ENCODE results near the gene ZNF784.

ZNF784 gene

GRCh38 chr19:55650126-55650557 lies 25.8 kb upstream of the ZNF784 start:
- Histone ChIP-seq H2AFZ (ENCODE audit: low read depth, low read length) (no peak overlapping the region), H3K9me3 (ENCODE audit: insufficient read depth, low read length, severe bottlenecking) (no peaks in the 10 kb centered on the region), H3K79me2 (ENCODE audit: insufficient read depth, low read length) (peaks cover 37% of the 10 kb centered on the region), H3K27me3 (ENCODE audit: insufficient read depth, low read length, poor library complexity) (no peaks in the 10 kb centered on the region), H3K9ac (ENCODE audit: low read depth, low read length) (no peak overlapping the region; the same call in 1 of the 2 replicates), H3K4me1 (ENCODE audit: insufficient read depth, low read length) (peaks cover 54% of the 10 kb centered on the region), H3K27ac (ENCODE audit: low read length) (no peak overlapping the region), H3K4me2 (ENCODE audit: insufficient read depth, low read length) (no peak overlapping the region), H3K36me3 (ENCODE audit: insufficient read depth, low read length) (peaks cover 15% of the 10 kb centered on the region), H4K20me1 (ENCODE audit: insufficient read depth, low read length) (0 out of 2 replicates have a peak, but pooled peaks cover 2% of the 10 kb centered on the region), H3K4me3 (ENCODE audit: low read depth in 1 of 2, low read length in 2 of 2) (no peak overlapping the region)
- ATAC-seq (ENCODE audit: insufficient read depth, low read depth) (no peak), DNase-seq (no peak)
- TF ChIP-seq EZH2 (IDR thresholded peaks at IDR 0.05; ENCODE audit: borderline replicate concordance, low read depth, low read length, severe bottlenecking): no peak
- TF ChIP-seq, protein P1, sequence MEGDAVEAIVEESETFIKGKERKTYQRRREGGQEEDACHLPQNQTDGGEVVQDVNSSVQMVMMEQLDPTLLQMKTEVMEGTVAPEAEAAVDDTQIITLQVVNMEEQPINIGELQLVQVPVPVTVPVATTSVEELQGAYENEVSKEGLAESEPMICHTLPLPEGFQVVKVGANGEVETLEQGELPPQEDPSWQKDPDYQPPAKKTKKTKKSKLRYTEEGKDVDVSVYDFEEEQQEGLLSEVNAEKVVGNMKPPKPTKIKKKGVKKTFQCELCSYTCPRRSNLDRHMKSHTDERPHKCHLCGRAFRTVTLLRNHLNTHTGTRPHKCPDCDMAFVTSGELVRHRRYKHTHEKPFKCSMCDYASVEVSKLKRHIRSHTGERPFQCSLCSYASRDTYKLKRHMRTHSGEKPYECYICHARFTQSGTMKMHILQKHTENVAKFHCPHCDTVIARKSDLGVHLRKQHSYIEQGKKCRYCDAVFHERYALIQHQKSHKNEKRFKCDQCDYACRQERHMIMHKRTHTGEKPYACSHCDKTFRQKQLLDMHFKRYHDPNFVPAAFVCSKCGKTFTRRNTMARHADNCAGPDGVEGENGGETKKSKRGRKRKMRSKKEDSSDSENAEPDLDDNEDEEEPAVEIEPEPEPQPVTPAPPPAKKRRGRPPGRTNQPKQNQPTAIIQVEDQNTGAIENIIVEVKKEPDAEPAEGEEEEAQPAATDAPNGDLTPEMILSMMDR (IDR thresholded peaks at IDR 0.05; ENCODE audit: borderline replicate concordance, extremely low read depth, low read length, poor library complexity, severe bottlenecking): no peak

DNA sequence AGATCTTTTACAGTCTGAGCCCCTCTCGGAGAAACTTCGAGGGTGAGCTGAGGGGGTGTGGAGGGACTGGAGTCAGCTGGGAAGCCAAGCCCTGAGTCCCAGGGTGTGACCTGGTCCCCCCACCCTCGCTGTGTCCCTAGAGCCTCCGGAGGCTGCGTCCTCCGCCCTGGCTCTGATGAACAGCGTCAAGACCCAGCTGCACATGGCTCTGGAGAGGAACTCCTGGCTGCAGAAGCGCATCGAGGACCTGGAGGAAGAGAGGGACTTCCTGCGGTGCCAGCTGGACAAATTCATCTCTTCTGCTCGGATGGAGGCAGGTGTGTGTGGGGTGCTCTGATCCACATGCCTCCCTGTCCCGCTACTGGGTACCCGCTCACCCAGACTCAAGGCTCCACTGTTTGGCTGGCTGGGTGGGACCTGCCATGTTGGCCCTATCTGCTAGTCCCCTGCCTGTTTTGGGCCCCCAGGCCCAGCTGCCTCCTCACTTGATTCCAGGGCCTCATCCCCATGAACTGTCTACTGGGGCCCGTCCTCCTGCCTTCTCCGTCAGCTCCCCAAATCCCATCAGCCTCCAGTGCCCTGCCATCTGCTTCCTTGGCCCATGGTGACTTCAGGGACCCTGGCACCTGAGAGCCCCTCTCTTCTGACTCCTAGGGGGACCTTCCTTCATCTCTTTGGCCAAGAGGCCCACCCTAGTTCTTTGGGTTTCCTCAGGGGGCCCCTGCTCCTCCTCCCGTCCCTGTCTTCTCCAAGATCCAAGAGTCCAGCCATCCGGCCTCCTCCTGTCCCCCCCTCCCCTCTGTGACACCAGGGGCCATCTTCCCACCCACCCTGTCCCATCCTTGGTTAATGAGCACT lies 25.1 kb upstream of the ZNF784 start:
- H3K9me3 ChIP-seq (ENCODE audit: insufficient read depth, low read length, severe bottlenecking): no peaks in the 10 kb centered on the region
- peaks cover 6% of the 10 kb centered on the region; the same call in 1 of the 2 replicates for H4K20me1 ChIP-seq (ENCODE audit: insufficient read depth, low read length)
- peaks cover 41% of the 10 kb centered on the region for H3K79me2 ChIP-seq (ENCODE audit: insufficient read depth, low read length)
- H3K4me1 ChIP-seq (ENCODE audit: insufficient read depth, low read length): peaks cover 60% of the 10 kb centered on the region
- peak overlapping the region in 1 of 2 experiments; percentile 70; a peak in 2 of 4 replicates for H3K4me3 ChIP-seq (ENCODE audit: low read depth in 1 of 2, low read length in 2 of 2)
- H3K27ac ChIP-seq (ENCODE audit: low read length): no peak overlapping the region; the same call in 1 of the 2 replicates
- H3K36me3 ChIP-seq (ENCODE audit: insufficient read depth, low read length): peaks cover 22% of the 10 kb centered on the region
- peak overlapping the region; percentile 93 for H3K4me2 ChIP-seq (ENCODE audit: insufficient read depth, low read length)
- H3K9ac ChIP-seq (ENCODE audit: low read depth, low read length): peak overlapping the region; percentile 96
- H3K27me3 ChIP-seq (ENCODE audit: insufficient read depth, low read length, poor library complexity): no peaks in the 10 kb centered on the region
- TF ChIP-seq, protein P1 (IDR thresholded peaks at IDR 0.05; ENCODE audit: borderline replicate concordance, extremely low read depth, low read length, poor library complexity, severe bottlenecking): no peak
- TF ChIP-seq EZH2 (IDR thresholded peaks at IDR 0.05; ENCODE audit: borderline replicate concordance, low read depth, low read length, severe bottlenecking): no peak
- ATAC-seq (ENCODE audit: insufficient read depth, low read depth) (no peak), DNase-seq (no peak)
- no peak overlapping the region for H2AFZ ChIP-seq (ENCODE audit: low read depth, low read length)

GRCh38 chr19:55648585-55649267 lies 24.4 kb upstream of the ZNF784 start:
- Histone ChIP-seq H3K4me2 (ENCODE audit: insufficient read depth, low read length) (peak overlapping the region; percentile 93), H2AFZ (ENCODE audit: low read depth, low read length) (peak overlapping the region; percentile 85), H3K4me1 (ENCODE audit: insufficient read depth, low read length) (peaks cover 67% of the 10 kb centered on the region), H3K9ac (ENCODE audit: low read depth, low read length) (peak overlapping the region; percentile 96), H4K20me1 (ENCODE audit: insufficient read depth, low read length) (peaks cover 13% of the 10 kb centered on the region; the same call in 1 of the 2 replicates), H3K27me3 (ENCODE audit: insufficient read depth, low read length, poor library complexity) (no peaks in the 10 kb centered on the region), H3K4me3 (ENCODE audit: low read depth in 1 of 2, low read length in 2 of 2) (peak overlapping the region; percentile 70 to 81), H3K9me3 (ENCODE audit: insufficient read depth, low read length, severe bottlenecking) (no peaks in the 10 kb centered on the region), H3K27ac (ENCODE audit: low read length) (peak overlapping the region; percentile 87), H3K79me2 (ENCODE audit: insufficient read depth, low read length) (peaks cover 48% of the 10 kb centered on the region), H3K36me3 (ENCODE audit: insufficient read depth, low read length) (peaks cover 23% of the 10 kb centered on the region)
- no peak for TF ChIP-seq EZH2 (IDR thresholded peaks at IDR 0.05; ENCODE audit: borderline replicate concordance, low read depth, low read length, severe bottlenecking)
- TF ChIP-seq, protein P1 (IDR thresholded peaks at IDR 0.05; ENCODE audit: borderline replicate concordance, extremely low read depth, low read length, poor library complexity, severe bottlenecking): no peak
- DNase-seq (no peak), ATAC-seq (ENCODE audit: insufficient read depth, low read depth) (peak; percentile 28; the same call in 2 of the 3 replicates)
